H9 (cell line): Measurements from ENCODE around the gene POLR2M. TPM values are rescaled to one million over a fixed set of nuclear protein-coding genes. Genes with fewer than 3 reads are reported as not detected.

Experiments used
- DNase-seq: peaks from one replicate; pipeline ENCODE4 v3.0.0-alpha.2; 2017
- H2AFZ ChIP-seq: one replicate; pipeline ENCODE4 v1.6.1; 2013; ENCODE audit warnings: mild to moderate bottlenecking, low read length, control low read depth, moderate library complexity
- H2AK5ac ChIP-seq: 2 replicates; pipeline ENCODE4 v1.6.1; 2013; ENCODE audit warnings: low read length, control low read depth, mixed read lengths; ENCODE audit not compliant: insufficient read length
- H2BK120ac ChIP-seq: one replicate; pipeline ENCODE4 v1.6.1; 2013; ENCODE audit warnings: low read depth, mild to moderate bottlenecking, low read length, control low read depth, inconsistent platforms; ENCODE audit not compliant: poor library complexity, severe bottlenecking
- H2BK12ac ChIP-seq: 2 replicates; pipeline ENCODE4 v1.6.1; 2013; ENCODE audit warnings: low read length, control low read depth, mixed read lengths, low read depth; ENCODE audit not compliant: insufficient read length
- H2BK15ac ChIP-seq: 2 replicates; pipeline ENCODE4 v1.6.1; 2013; ENCODE audit warnings: low read depth, low read length, control low read depth
- H2BK20ac ChIP-seq: one replicate; pipeline ENCODE4 v1.6.1; 2013; ENCODE audit warnings: low read depth, mild to moderate bottlenecking, low read length, control low read depth, inconsistent platforms; ENCODE audit not compliant: poor library complexity, severe bottlenecking
- H2BK5ac ChIP-seq: 2 replicates; pipeline ENCODE4 v1.6.1; 2013; ENCODE audit warnings: low read length, control low read depth, mixed read lengths; ENCODE audit not compliant: insufficient read length
- H3K14ac ChIP-seq: 2 replicates; pipeline ENCODE4 v1.6.1; 2013; ENCODE audit warnings: low read length, control low read depth; ENCODE audit not compliant: insufficient read depth
- H3K18ac ChIP-seq: 2 replicates; pipeline ENCODE4 v1.6.1; 2013; ENCODE audit warnings: low read depth, mild to moderate bottlenecking, mixed read lengths, low read length, control low read depth; ENCODE audit not compliant: insufficient read length
- H3K23ac ChIP-seq: 2 replicates; pipeline ENCODE4 v1.6.1; 2013; ENCODE audit warnings: low read length, control low read depth, mixed read lengths, low read depth; ENCODE audit not compliant: insufficient read length
- H3K23me2 ChIP-seq: 2 replicates; pipeline ENCODE4 v1.6.1; 2013; ENCODE audit warnings: low read depth, mild to moderate bottlenecking, mixed read lengths, low read length, control low read depth; ENCODE audit not compliant: insufficient read length, poor library complexity, severe bottlenecking
- H3K27ac ChIP-seq: 2 replicates; pipeline ENCODE4 v1.5.1; 2013; ENCODE audit warnings: low read length, control low read depth, mixed read lengths, low read depth; ENCODE audit not compliant: insufficient read length
- H3K27me3 ChIP-seq: 2 replicates; pipeline ENCODE4 v1.6.1; 2013; ENCODE audit warnings: low read length, control low read depth, inconsistent platforms; ENCODE audit not compliant: insufficient read depth
- H3K4ac ChIP-seq: 2 replicates; pipeline ENCODE4 v1.6.1; 2013; ENCODE audit warnings: low read depth, mild to moderate bottlenecking, control low read depth, inconsistent platforms, low read length, moderate library complexity
- H3K4me1 ChIP-seq: 2 replicates; pipeline ENCODE4 v1.6.1; 2013; ENCODE audit warnings: low read length, control low read depth, inconsistent platforms; ENCODE audit not compliant: insufficient read depth
- H3K4me2 ChIP-seq: 2 replicates; pipeline ENCODE4 v1.6.1; 2013; ENCODE audit warnings: low read length, control low read depth, mixed read lengths; ENCODE audit not compliant: insufficient read length, insufficient read depth
- H3K56ac ChIP-seq: 2 replicates; pipeline ENCODE4 v1.6.1; 2013; ENCODE audit warnings: low read depth, mild to moderate bottlenecking, mixed read lengths, low read length, control low read depth; ENCODE audit not compliant: insufficient read length
- H3K79me1 ChIP-seq: 2 replicates; pipeline ENCODE4 v1.6.1; 2013; ENCODE audit warnings: low read depth, mild to moderate bottlenecking, moderate library complexity, low read length, control low read depth, inconsistent platforms; ENCODE audit not compliant: insufficient read depth, poor library complexity, severe bottlenecking
- H3K79me2 ChIP-seq: 2 replicates; pipeline ENCODE4 v1.6.1; 2013; ENCODE audit warnings: low read length, control low read depth, inconsistent platforms; ENCODE audit not compliant: insufficient read depth
- H3K9ac ChIP-seq: 2 replicates; pipeline ENCODE4 v1.6.1; 2013; ENCODE audit warnings: low read length, control low read depth, mixed read lengths; ENCODE audit not compliant: insufficient read length; ENCODE audit errors: extremely low read depth
- H3K9me3 ChIP-seq: one replicate; pipeline ENCODE4 v1.6.1; 2013; ENCODE audit warnings: low read depth, low read length, inconsistent platforms; ENCODE audit not compliant: control insufficient read depth
- H3T11ph ChIP-seq: one replicate; pipeline ENCODE4 v1.6.1; 2013; ENCODE audit warnings: mild to moderate bottlenecking, low read length, control low read depth, inconsistent platforms
- H4K20me1 ChIP-seq: one replicate; pipeline ENCODE4 v1.6.1; 2013; ENCODE audit not compliant: control insufficient read depth, insufficient read length, insufficient read depth
- H4K5ac ChIP-seq: 2 replicates; pipeline ENCODE4 v1.6.1; 2013; ENCODE audit warnings: low read depth, mild to moderate bottlenecking, mixed read lengths, low read length, control low read depth; ENCODE audit not compliant: insufficient read length
- H4K8ac ChIP-seq: replicated peaks from 2 replicates; pipeline ENCODE4 v1.6.1; 2013; ENCODE audit warnings: low read length, control low read depth, mixed read lengths, low read depth; ENCODE audit not compliant: insufficient read length
- H4K91ac ChIP-seq: 2 replicates; pipeline ENCODE4 v1.6.1; 2013; ENCODE audit warnings: low read depth, mild to moderate bottlenecking, moderate library complexity, mixed read lengths, low read length, control low read depth; ENCODE audit not compliant: insufficient read length
- H3K27ac Mint-ChIP-seq, 3 experiments: 2 replicates in 2 of 3; 3 replicates in 1 of 3; pipeline ENCODE4 v1.8.0; 2020 to 2021; ENCODE audit warnings: mixed read lengths in 3 of 3, mild to moderate bottlenecking in 1 of 3, moderate library complexity in 1 of 3
- H3K27me3 Mint-ChIP-seq: 2 replicates; pipeline ENCODE4 v1.8.0; 2021; ENCODE audit warnings: low read depth, mild to moderate bottlenecking, moderate library complexity, mixed read lengths
- H3K36me3 Mint-ChIP-seq, 3 experiments: 2 replicates in 2 of 3; 3 replicates in 1 of 3; pipeline ENCODE4 v1.8.0; 2020 to 2021; ENCODE audit warnings: low read depth in 3 of 3, mixed read lengths in 3 of 3; ENCODE audit not compliant: insufficient read depth in 1 of 3
- H3K4me1 Mint-ChIP-seq, 2 experiments: 2 replicates each; pipeline ENCODE4 v1.8.0; 2020; ENCODE audit warnings: mixed read lengths in 2 of 2
- H3K4me3 Mint-ChIP-seq, 2 experiments: 2 replicates in 1 of 2; 3 replicates in 1 of 2; pipeline ENCODE4 v1.8.0; 2020 to 2021; ENCODE audit warnings: mild to moderate bottlenecking in 2 of 2, mixed read lengths in 2 of 2, moderate library complexity in 1 of 2
- H3K9me3 Mint-ChIP-seq, 2 experiments: 2 replicates in 1 of 2; 3 replicates in 1 of 2; pipeline ENCODE4 v1.8.0; 2020; ENCODE audit warnings: mild to moderate bottlenecking in 2 of 2, mixed read lengths in 2 of 2, moderate library complexity in 1 of 2
- CTCF ChIP-seq: fragments of 200-600 bp; sonication (generic); conservative IDR thresholded peaks from 3 replicates; pipeline ENCODE4 v1.8.0; 2021; ENCODE audit warnings: antibody characterized with exemption, mild to moderate bottlenecking
- WGBS: extraction: QIAGEN DNeasy Blood & Tissue Kit; methylation state at CpG from one replicate; pipeline ENCODE4 v1.1.7; 2013; ENCODE audit warnings: missing lambda C conversion rate, low lambda C conversion rate, mixed read lengths; ENCODE audit not compliant: insufficient read length; ENCODE audit errors: extremely low coverage; 5-methylcytosine and 5-hydroxymethylcytosine counted together
- total RNA-seq: library from RNA; stranded (reverse); gene quantifications from 2 replicates; pipeline ENCODE4 v1.2.1, GENCODE V29; 2021

Gene POLR2M
- total RNA-seq, 1 experiment from 2014 or later, result 67.3 TPM

GRCh38 chr15:57758560-57758959, 52.0 kb downstream of the POLR2M start:
- Histone ChIP-seq H3K23ac (no peak overlapping the region), H3K23me2 (no peaks in the 10 kb centered on the region), H2AFZ (no peak overlapping the region), H4K91ac (no peak overlapping the region), H3K14ac (no peak overlapping the region), H4K20me1 (no peaks in the 10 kb centered on the region), H3K4me2 (no peak overlapping the region), H3K27me3 (no peaks in the 10 kb centered on the region), H2AK5ac (no peak overlapping the region), H3K4me1 (no peaks in the 10 kb centered on the region), H4K5ac (no peak overlapping the region), H3K9me3 (no peaks in the 10 kb centered on the region), H3K56ac (no peak overlapping the region), H4K8ac (no peak overlapping the region), H3K79me1 (no peaks in the 10 kb centered on the region), H2BK12ac (no peak overlapping the region), H3K4ac (no peak overlapping the region), H2BK15ac (no peak overlapping the region), H2BK120ac (no peak overlapping the region), H3T11ph (no peak overlapping the region), H2BK20ac (no peak overlapping the region), H3K18ac (no peak overlapping the region), H3K9ac (no peak overlapping the region), H3K27ac (no peak overlapping the region), H3K79me2 (no peaks in the 10 kb centered on the region), H2BK5ac (no peak overlapping the region)
- Mint-ChIP-seq H3K4me3 (no peak overlapping the region), H3K4me1 (peaks cover under 1 to 6% of the 10 kb centered on the region in 2 experiments; a peak in 3 of 4 replicates), H3K27ac (no peak overlapping the region), H3K36me3 (no peaks in the 10 kb centered on the region; a peak in 2 of 7 replicates), H3K27me3 (no peaks in the 10 kb centered on the region; the same call in 1 of the 2 replicates), H3K9me3 (no peaks in the 10 kb centered on the region)
- no peak for DNase-seq
- WGBS, result no CpG with 5 or more reads among the region's 3 CpGs
- no peak for TF ChIP-seq CTCF
